Measurements from ENCODE around the gene ADAMTS17.

The ADAMTS17 gene

DNA sequence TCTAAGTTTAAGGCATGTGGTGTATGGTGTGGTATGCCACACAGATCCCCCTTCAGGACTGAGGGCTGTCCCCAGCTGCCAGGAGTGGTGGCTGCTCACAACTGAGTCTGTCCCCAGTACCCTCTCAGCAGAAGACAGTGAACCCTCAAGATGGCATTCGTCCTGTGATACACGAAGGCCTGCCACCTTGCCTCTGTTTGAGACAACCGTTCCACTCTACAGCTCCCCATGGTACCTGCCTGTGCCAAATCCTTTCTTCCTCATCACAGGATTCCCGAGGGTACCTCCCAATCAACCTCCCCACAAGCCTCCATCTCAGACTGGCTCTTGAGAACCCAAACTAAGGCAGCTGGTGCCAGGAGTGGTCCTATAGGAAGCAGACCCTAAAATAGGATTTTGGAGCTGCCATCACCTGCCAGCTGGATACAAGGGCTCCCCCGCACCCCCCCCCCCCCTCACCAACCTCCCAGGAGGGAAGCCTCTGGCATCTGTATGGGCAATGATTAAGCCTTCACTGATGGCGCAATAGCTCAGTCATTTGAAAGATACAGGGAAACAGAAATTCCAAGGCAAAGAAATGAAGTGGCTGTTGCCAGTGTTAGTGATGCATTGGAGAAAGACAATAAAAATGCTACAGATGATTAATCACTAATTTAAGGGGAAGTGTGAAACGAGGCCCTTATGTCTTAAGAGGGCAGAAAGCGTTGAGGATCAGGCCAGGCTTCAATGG, 378.5 kb downstream of the ADAMTS17 start:
- H3K4me3 ChIP-seq (ENCODE audit: low read depth, low read length): no peak overlapping the region
- DNase-seq (ENCODE audit: low read depth): no peak
- TF ChIP-seq, protein P1, sequence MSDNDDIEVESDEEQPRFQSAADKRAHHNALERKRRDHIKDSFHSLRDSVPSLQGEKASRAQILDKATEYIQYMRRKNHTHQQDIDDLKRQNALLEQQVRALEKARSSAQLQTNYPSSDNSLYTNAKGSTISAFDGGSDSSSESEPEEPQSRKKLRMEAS (IDR thresholded peaks at IDR 0.05; ENCODE audit: low read depth, low read length): no peak
- no peak for TF ChIP-seq MYC (IDR thresholded peaks at IDR 0.05; ENCODE audit: low read depth, low read length)
- TF ChIP-seq, protein P2, sequence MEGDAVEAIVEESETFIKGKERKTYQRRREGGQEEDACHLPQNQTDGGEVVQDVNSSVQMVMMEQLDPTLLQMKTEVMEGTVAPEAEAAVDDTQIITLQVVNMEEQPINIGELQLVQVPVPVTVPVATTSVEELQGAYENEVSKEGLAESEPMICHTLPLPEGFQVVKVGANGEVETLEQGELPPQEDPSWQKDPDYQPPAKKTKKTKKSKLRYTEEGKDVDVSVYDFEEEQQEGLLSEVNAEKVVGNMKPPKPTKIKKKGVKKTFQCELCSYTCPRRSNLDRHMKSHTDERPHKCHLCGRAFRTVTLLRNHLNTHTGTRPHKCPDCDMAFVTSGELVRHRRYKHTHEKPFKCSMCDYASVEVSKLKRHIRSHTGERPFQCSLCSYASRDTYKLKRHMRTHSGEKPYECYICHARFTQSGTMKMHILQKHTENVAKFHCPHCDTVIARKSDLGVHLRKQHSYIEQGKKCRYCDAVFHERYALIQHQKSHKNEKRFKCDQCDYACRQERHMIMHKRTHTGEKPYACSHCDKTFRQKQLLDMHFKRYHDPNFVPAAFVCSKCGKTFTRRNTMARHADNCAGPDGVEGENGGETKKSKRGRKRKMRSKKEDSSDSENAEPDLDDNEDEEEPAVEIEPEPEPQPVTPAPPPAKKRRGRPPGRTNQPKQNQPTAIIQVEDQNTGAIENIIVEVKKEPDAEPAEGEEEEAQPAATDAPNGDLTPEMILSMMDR (IDR thresholded peaks at IDR 0.05; ENCODE audit: low read depth, low read length): no peak
- no peak for TF ChIP-seq POLR2A (IDR thresholded peaks at IDR 0.05; ENCODE audit: extremely low read depth, insufficient read length)

DNA sequence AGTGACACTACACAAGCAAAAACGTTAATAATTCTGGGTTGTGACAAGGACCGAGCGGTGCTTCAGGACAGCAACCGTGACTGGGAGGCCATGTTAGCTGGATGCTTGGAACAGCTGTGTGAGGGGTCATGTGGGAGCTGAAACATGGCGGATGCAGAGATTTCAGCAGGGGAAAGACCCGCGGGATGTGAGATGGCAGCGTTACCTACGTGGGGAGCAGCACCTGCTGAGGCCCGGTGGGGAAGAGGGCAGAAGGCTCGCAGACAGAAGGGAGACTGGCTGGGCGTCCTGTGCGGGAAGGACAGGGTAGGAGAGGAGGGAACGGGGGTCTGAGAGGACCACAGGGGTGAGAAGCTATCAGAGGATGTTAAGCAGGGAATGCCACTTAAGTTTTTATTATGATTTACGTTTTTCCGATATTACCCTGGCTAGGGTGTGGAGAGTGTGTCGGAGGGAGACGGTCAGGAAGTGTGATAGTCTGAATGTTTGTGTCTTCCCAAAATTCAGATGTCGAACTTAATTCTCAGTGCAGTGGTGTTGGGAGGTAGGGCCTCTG, 379.7 kb downstream of the ADAMTS17 start:
- DNase-seq (ENCODE audit: low read depth): no peak
- TF ChIP-seq MYC (IDR thresholded peaks at IDR 0.05; ENCODE audit: low read depth, low read length) (no peak), POLR2A (IDR thresholded peaks at IDR 0.05; ENCODE audit: extremely low read depth, insufficient read length) (no peak)
- TF ChIP-seq, protein P1 (IDR thresholded peaks at IDR 0.05; ENCODE audit: low read depth, low read length): no peak
- H3K4me3 ChIP-seq (ENCODE audit: low read depth, low read length): no peak overlapping the region

DNA sequence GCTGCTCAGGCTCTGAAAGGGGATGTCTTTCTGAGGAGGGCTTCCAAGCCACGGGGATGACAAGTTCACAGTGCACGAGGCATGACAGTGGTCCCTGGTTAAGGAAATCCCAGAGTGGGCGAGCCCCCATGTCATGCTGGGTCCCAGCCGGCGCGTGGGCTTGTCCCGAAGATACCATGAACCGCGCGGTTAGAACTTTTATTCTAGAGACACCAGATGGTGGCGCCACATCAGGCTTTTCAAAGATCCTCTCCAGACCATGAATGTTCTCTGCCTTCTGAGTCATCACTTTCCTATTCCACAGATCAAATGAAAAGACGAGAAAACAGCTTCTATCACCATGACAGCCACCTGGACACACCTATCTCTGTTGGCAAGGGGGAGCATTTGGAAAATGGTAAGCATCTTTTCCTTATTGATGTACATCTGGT, 380.7 kb downstream of the ADAMTS17 start:
- H3K4me3 ChIP-seq (ENCODE audit: low read depth, low read length): no peak overlapping the region
- DNase-seq (ENCODE audit: low read depth): peak; percentile 39
- TF ChIP-seq MYC (IDR thresholded peaks at IDR 0.05; ENCODE audit: low read depth, low read length) (no peak), POLR2A (IDR thresholded peaks at IDR 0.05; ENCODE audit: extremely low read depth, insufficient read length) (no peak)
- TF ChIP-seq, protein P2 (IDR thresholded peaks at IDR 0.05; ENCODE audit: low read depth, low read length): peak; percentile 36
- TF ChIP-seq, protein P1 (IDR thresholded peaks at IDR 0.05; ENCODE audit: low read depth, low read length): peak; percentile 43; the same call in 1 of the 2 replicates

DNA sequence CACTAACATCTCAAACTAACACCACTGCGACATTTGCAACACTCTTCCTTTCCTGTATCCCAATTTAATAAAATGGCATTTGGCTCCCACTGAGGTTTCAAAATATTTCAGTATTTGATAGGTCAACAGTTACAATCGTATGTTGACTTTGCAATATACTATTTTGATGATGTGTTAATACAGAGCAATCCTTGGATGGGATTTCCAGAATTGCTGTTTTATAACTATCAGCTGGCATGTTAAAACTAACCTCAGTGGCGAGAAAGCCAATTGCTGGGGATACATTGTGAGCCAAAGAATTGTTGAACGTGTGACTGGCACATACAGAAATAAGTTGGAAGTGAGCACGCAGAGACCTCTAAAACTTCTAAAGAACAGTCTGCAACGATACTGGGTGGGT, 382.4 kb downstream of the ADAMTS17 start:
- no peak for DNase-seq (ENCODE audit: low read depth)
- TF ChIP-seq, protein P2 (IDR thresholded peaks at IDR 0.05; ENCODE audit: low read depth, low read length): no peak
- TF ChIP-seq MYC (IDR thresholded peaks at IDR 0.05; ENCODE audit: low read depth, low read length) (no peak), POLR2A (IDR thresholded peaks at IDR 0.05; ENCODE audit: extremely low read depth, insufficient read length) (no peak)
- TF ChIP-seq, protein P1 (IDR thresholded peaks at IDR 0.05; ENCODE audit: low read depth, low read length): no peak
- H3K4me3 ChIP-seq (ENCODE audit: low read depth, low read length): no peak overlapping the region

DNA sequence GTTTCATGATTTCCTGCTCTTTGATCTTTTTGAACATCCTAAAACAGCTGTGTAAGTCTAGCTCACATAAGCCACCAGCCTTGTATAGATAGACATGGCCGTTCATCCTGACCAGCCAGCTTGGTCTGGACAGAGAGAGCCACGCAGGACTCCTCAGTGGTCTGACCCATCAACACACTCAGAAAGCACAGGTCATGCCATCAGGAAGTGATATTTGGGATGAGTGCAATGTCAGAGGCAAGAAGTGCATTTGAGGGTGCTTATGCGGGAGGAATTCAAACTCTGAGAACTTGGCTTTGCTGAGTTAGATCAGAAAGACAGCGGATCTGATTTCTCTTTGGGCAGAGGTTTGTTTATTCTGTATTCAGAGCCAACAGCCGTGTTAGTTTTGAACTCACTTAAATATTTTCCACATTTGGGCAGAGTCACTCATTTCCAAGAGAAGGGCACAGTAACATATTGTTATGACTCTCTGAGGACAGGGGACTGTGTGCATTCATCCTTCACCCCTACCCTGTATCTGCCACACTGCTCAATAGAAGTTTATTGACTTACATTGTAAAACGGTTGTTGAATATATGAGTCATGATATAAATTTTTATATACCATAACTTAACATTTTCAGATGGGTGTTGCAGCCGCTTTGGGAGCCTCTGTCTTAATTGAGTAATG, 383.2 kb downstream of the ADAMTS17 start:
- no peak overlapping the region for H3K4me3 ChIP-seq (ENCODE audit: low read depth, low read length)
- TF ChIP-seq, protein P2 (IDR thresholded peaks at IDR 0.05; ENCODE audit: low read depth, low read length): no peak
- no peak for DNase-seq (ENCODE audit: low read depth)

DNA sequence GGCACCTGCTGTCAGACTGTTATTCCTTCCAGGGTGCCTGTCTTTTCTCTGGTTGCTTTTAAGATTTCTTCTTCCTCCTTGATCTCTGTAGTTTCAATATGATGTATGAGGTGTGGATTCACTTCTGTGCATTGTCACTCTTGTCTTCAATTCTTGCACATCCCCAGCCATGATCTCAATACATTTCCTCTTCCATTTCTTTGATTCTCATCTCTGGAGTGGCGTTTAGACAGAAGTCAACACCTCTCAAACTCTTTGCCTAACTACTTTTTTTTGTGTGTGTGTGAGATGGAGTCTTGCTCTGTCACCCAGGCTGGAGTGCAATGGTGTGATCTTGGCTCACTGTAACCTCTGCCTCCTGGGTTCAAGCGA, 384.1 kb downstream of the ADAMTS17 start:
- DNase-seq (ENCODE audit: low read depth): no peak
- TF ChIP-seq POLR2A (IDR thresholded peaks at IDR 0.05; ENCODE audit: extremely low read depth, insufficient read length) (no peak), MYC (IDR thresholded peaks at IDR 0.05; ENCODE audit: low read depth, low read length) (no peak)
- TF ChIP-seq, protein P1 (IDR thresholded peaks at IDR 0.05; ENCODE audit: low read depth, low read length): no peak
- TF ChIP-seq, protein P2 (IDR thresholded peaks at IDR 0.05; ENCODE audit: low read depth, low read length): no peak
- H3K4me3 ChIP-seq (ENCODE audit: low read depth, low read length): no peak overlapping the region
